Hematopoietic multipotent progenitor cell treated with erythropoietin and hydrocortisone succinate and interleukin-3 and kit ligand, for 17 days (in vitro differentiated cells): ENCODE data around the gene RAMP1.

Experiments
- DNase-seq: peaks from one replicate; pipeline ENCODE4 v3.0.0-alpha.2; 2015; ENCODE audit warnings: low spot score

The RAMP1 gene

DNA sequence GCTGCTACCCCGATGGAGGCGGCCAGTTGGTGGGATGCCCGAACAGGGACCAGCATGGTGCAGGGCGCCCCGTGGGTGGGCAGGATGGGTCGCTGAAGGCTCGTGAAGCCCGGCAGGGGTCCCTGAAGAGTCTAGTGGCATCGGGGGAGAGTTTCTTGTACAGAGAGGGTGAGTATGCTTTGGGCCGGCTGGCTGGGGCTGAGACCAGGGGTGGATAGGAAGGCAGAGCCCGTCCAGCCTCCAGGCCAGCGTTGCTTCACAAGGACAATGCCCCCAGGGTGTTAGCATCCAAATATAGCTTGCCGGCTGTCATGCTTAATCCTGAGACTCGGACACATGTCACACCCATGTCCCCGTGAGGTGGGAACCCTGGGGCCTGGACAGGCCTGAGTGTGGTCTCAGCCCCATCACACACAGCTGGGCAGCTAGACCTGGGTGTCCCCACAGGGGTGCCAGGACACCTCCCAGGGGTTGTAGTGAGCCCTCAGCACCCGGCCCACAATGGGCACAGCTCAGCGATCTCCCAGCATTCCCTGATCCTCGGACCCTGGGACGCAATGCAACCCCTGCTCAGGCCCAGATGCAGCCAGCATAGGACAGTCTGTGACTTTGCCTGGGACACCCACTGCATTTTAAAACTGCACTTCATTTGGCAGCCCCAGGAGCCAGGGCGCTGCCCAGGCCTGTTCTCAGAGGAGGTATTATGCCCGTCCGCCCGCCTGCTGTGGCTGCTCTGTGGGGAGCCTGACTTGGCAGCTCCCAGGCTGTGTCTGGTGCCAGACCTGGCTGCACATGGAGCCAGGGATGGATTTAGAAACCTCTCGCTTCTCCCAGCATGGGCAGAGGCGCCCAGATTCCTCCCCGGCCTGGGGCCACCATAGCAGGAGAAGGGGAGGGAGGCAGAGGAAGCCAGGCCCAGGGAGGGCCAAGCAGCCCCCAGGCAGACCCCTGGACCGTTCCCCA lies 36.4 kb downstream of the RAMP1 start:
- DNase-seq = no peak

DNA sequence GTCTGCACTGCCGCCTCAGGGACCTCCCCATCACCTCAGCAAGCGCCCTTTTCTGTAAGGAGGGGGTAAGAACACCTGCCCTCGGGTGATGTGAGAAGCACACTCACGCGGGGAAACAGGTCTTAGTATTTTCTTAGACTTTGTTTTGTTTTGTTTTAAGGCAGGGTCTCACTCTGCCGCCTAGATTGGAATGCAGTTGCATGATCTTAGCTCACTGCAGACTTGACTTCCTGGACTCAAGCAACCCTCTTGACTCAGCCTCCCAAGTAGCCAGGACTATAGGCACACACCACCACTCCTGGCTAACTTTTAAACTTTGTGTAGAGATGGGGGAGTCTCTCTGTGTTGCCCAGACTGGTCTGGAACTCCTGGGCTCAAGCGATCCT lies 37.1 kb downstream of the RAMP1 start:
- no peak for DNase-seq

- no peak for DNase-seq
Measured at GRCh38 chr2:237896956-237897355, 37.5 kb downstream of the RAMP1 start.

DNA sequence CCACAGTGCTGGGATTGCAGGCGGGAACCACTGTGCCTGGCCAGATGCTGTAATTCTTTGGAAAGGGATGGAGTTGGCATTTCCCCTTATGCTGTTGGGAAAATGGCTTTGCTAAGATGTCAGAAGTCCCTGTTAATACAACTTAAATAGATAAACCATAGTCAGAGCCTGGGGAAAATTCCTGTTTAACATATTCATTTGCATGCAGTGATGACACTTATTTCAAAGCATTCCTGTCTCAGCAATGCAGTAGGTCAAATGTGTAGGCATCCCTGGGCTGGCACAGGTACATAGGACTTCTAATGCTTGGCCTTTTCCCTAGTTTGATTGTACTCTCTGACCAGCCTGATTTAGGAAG lies 38.6 kb downstream of the RAMP1 start:
- no peak for DNase-seq

- DNase-seq = no peak
Measured at GRCh38 chr2:237900891-237901831, 41.7 kb downstream of the RAMP1 start.

GRCh38 chr2:237901932-237902850 lies 42.8 kb downstream of the RAMP1 start:
- DNase-seq = no peak

- no peak for DNase-seq
Measured at GRCh38 chr2:237904831-237905599, 45.6 kb downstream of the RAMP1 start.

- no peak for DNase-seq
Measured at GRCh38 chr2:237907144-237907543, 47.7 kb downstream of the RAMP1 start.

GRCh38 chr2:237909075-237909695 lies 49.8 kb downstream of the RAMP1 start:
- DNase-seq = no peak

GRCh38 chr2:237909801-237910475 lies 50.5 kb downstream of the RAMP1 start:
- DNase-seq = no peak

DNA sequence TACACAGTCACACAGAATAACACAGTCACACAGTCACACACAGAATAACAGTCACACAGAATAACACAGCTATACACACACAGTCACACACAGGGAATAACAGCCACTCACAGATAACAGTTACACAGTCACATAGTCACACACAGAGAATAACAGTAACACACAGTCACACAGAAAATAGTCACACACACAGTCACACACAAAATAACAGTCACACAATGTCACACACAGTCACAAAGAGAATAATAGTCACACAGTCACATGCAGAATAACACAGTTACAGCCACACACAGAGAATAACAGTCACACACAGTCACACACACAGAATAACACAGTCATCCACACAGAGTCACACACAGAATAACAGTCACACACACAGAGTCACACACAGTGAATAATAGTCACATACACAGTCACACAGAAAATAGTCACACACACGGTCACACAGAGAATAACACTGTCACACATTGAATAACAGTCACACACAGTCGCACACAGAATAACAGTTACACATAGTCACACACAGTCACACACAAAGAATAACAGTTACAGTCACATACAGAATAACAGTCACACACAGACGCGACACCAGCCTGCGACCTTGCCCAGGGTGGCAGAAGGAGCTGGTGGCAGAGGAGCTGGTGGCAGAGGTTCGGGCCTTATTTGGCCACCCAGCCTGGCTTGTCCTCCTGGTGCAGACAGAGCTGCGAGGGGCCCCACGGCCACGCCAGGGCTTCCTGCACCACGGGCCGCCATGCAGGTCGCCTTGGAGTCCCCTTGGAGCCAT lies 51.3 kb downstream of the RAMP1 start:
- no peak for DNase-seq

DNA sequence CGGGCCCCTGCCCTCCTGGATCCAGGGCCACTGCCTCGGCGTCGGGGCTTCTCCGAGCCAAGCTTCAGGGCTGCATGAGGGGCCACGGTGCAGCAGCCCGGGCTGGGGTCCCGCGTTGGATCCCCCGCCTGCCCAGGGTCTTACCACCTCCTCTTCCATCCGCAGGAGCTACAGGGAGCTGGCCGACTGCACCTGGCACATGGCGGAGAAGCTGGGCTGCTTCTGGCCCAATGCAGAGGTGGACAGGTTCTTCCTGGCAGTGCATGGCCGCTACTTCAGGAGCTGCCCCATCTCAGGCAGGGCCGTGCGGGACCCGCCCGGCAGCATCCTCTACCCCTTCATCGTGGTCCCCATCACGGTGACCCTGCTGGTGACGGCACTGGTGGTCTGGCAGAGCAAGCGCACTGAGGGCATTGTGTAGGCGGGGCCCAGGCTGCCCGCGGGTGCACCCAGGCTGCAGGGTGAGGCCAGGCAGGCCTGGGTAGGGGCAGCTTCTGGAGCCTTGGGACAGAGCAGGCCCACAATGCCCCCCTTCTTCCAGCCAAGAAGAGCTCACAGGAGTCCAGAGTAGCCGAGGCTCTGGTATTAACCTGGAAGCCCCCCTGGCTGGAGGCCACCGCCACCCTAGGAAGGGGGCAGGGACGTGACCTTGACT lies 52.1 kb downstream of the RAMP1 start:
- DNase-seq = no peak

- DNase-seq = no peak
Measured at GRCh38 chr2:237912271-237913192, 53.1 kb downstream of the RAMP1 start.

GRCh38 chr2:237913193-237913917 lies 53.9 kb downstream of the RAMP1 start:
- DNase-seq = no peak

- no peak for DNase-seq
Measured at GRCh38 chr2:237915576-237915975, 56.2 kb downstream of the RAMP1 start.

DNA sequence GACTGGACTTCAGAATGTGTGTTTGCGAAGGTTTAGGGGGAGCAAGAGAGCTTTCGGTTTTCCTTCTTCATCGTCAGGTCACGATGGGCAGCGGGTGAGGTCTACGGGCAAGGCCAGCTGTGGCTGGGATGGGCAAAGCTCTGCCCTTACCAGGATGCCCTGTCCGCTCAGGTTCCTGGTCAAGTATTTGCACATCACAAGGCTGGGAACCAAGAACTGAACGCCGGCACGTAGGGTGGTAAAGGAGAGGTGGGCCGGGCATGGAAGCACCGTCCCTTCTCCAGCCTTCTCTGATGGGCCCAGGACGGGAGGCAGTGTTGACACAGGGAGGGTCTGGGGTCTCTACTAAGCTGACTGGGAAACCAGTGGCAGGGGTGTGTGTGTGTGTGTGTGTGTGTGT lies 56.9 kb downstream of the RAMP1 start:
- no peak for DNase-seq
